ENCODE measurements around the gene SLC9A7.

GRCh38 chrX:46703980-46704379 is 54.9 kb downstream of the SLC9A7 start:
- TF ChIP-seq KLF10 (tag by site-specific recombination; IDR thresholded peaks at IDR 0.05) (no peak), SALL2 (tag by site-specific recombination; IDR thresholded peaks at IDR 0.05; ENCODE audit: borderline replicate concordance) (no peak), ZBTB7A (tag by site-specific recombination; IDR thresholded peaks at IDR 0.05; ENCODE audit: low read depth) (no peak), ZNF132 (tag by site-specific recombination; IDR thresholded peaks at IDR 0.05; ENCODE audit: borderline replicate concordance) (no peak), ZEB2 (tag by site-specific recombination; IDR thresholded peaks at IDR 0.05) (no peak), ZNF112 (tag by site-specific recombination; IDR thresholded peaks at IDR 0.05) (no peak), HOXA7 (CRISPR knock-in tag; IDR thresholded peaks at IDR 0.05; ENCODE audit: borderline replicate concordance) (no peak), BCL11B (tag by site-specific recombination; IDR thresholded peaks at IDR 0.05; ENCODE audit: low read depth) (no peak), ZNF10 (tag by site-specific recombination; IDR thresholded peaks at IDR 0.05) (no peak), CTCF (tag by site-specific recombination; IDR thresholded peaks at IDR 0.05) (no peak), ZNF449 (tag by site-specific recombination; IDR thresholded peaks at IDR 0.05) (no peak), ZNF624 (tag by site-specific recombination; IDR thresholded peaks at IDR 0.05) (no peak)
